Left ventricle myocardium inferior (tissue), 1 donor: ENCODE data around the gene SASH1. TPM values are rescaled to one million over a fixed set of nuclear protein-coding genes. Genes with fewer than 3 reads are reported as not detected.
A peak's percentile ranks its signal among the peaks of the same experiment; 100 is the strongest.

Experiments used
- DNase-seq: peaks from one replicate; pipeline ENCODE4 v3.0.0-alpha.2; 2020
- H3K27ac ChIP-seq: fragments of 200-600 bp; replicated peaks from 2 replicates; pipeline ENCODE4 v1.8.0; 2021
- H3K27me3 ChIP-seq: fragments of 200-600 bp; 2 replicates; pipeline ENCODE4 v1.8.0; 2021; ENCODE audit warnings: low read depth
- H3K36me3 ChIP-seq: fragments of 200-600 bp; 2 replicates; pipeline ENCODE4 v1.8.0; 2021
- H3K4me1 ChIP-seq: fragments of 200-600 bp; 2 replicates; pipeline ENCODE4 v1.8.0; 2021
- H3K4me3 ChIP-seq: fragments of 200-600 bp; 2 replicates; pipeline ENCODE4 v1.8.0; 2021; ENCODE audit warnings: mild to moderate bottlenecking, moderate library complexity
- H3K9me3 ChIP-seq: fragments of 200-600 bp; replicated peaks from 2 replicates; pipeline ENCODE4 v1.8.0; 2021
- intact Hi-C: fragments of 100-400 bp; cut with micrococcal nuclease; formaldehyde crosslinking; loops from one replicate; pipeline ENCODE4 v1.11.0; 2022
- total RNA-seq: library from RNA; stranded (reverse); fragmentation: NEBNext Ultra II Directional; extraction: Animal tissue kit (Norgen Biotek cat#: 25700); gene quantifications from one replicate; pipeline ENCODE4 v1.2.1, GENCODE V29; 2021
- TF ChIP-seq, protein P1 (sequence below): fragments of 200-600 bp; IDR thresholded peaks from 2 replicates; pipeline ENCODE4 v1.8.0; 2021; ENCODE audit warnings: antibody characterized with exemption, mild to moderate bottlenecking, borderline replicate concordance
- donor health status: DM: no; HTN: yes; CAD: no; lungs with severe emphysema.

SASH1 gene
- total RNA-seq, 1 donor from 2014 or later, result 22.5 TPM

GRCh38 chr6:148497717-148498116 lies 155.1 kb downstream of the SASH1 start:
- no peaks in the 10 kb centered on the region for H3K36me3 ChIP-seq
- no peaks in the 10 kb centered on the region for H3K9me3 ChIP-seq

DNA sequence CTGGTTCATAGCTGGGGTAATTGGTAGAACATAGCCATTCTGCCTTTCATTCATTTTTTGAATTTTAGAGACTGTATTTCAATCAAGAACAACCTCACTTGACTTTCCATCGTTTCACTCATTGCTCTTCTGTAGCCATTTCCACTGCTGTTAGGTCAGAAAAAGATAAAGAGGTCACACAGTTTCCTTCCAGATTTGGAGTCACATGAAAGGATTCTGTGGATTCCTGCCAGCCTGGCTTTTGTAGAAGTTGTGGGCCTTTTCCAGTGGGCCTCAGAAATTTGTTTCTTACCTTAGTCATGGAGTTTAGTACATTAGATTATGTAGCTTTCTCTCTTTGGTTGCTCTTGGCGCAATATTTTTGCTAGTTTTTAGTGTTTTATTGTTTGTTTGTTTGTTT lies 157.8 kb downstream of the SASH1 start:
- Histone ChIP-seq H3K9me3 (no peaks in the 10 kb centered on the region), H3K27me3 (no peaks in the 10 kb centered on the region), H3K36me3 (no peaks in the 10 kb centered on the region), H3K4me3 (no peak overlapping the region), H3K27ac (peak overlapping the region; percentile 85), H3K4me1 (peaks cover 71% of the 10 kb centered on the region)
- TF ChIP-seq, protein P1, sequence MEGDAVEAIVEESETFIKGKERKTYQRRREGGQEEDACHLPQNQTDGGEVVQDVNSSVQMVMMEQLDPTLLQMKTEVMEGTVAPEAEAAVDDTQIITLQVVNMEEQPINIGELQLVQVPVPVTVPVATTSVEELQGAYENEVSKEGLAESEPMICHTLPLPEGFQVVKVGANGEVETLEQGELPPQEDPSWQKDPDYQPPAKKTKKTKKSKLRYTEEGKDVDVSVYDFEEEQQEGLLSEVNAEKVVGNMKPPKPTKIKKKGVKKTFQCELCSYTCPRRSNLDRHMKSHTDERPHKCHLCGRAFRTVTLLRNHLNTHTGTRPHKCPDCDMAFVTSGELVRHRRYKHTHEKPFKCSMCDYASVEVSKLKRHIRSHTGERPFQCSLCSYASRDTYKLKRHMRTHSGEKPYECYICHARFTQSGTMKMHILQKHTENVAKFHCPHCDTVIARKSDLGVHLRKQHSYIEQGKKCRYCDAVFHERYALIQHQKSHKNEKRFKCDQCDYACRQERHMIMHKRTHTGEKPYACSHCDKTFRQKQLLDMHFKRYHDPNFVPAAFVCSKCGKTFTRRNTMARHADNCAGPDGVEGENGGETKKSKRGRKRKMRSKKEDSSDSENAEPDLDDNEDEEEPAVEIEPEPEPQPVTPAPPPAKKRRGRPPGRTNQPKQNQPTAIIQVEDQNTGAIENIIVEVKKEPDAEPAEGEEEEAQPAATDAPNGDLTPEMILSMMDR, result no peak
- intact Hi-C loops, result no loop called here
- DNase-seq, result no peak

More at GRCh38 chr6:148497717-148498116, 155.1 kb downstream of the SASH1 start:
- TF ChIP-seq, protein P1, result no peak
- H3K27ac ChIP-seq, result peak overlapping the region; percentile 17
- intact Hi-C loops, result no loop called here
- no peaks in the 10 kb centered on the region for H3K27me3 ChIP-seq
- no peak for DNase-seq
- no peak overlapping the region for H3K4me3 ChIP-seq
- H3K4me1 ChIP-seq, result peaks cover 88% of the 10 kb centered on the region

GRCh38 chr6:148501178-148501590 lies 158.5 kb downstream of the SASH1 start:
- no peak for DNase-seq
- Histone ChIP-seq H3K27me3 (no peaks in the 10 kb centered on the region), H3K9me3 (no peaks in the 10 kb centered on the region), H3K36me3 (no peaks in the 10 kb centered on the region), H3K4me3 (no peak overlapping the region), H3K27ac (peak overlapping the region; percentile 85), H3K4me1 (peaks cover 63% of the 10 kb centered on the region)
- TF ChIP-seq, protein P1, result no peak
- intact Hi-C loops, result no loop called here

- Histone ChIP-seq H3K4me3 (no peak overlapping the region), H3K36me3 (no peaks in the 10 kb centered on the region), H3K27me3 (no peaks in the 10 kb centered on the region), H3K9me3 (no peaks in the 10 kb centered on the region), H3K27ac (peak overlapping the region; percentile 85), H3K4me1 (peaks cover 63% of the 10 kb centered on the region)
- intact Hi-C loops, result no loop called here
- no peak for DNase-seq
- TF ChIP-seq, protein P1, result no peak
Measured at GRCh38 chr6:148502083-148502772, 159.6 kb downstream of the SASH1 start.

GRCh38 chr6:148502773-148503135 lies 160.1 kb downstream of the SASH1 start:
- Histone ChIP-seq H3K9me3 (no peaks in the 10 kb centered on the region), H3K27ac (peak overlapping the region; percentile 85), H3K4me1 (peaks cover 63% of the 10 kb centered on the region), H3K4me3 (no peak overlapping the region), H3K27me3 (no peaks in the 10 kb centered on the region), H3K36me3 (no peaks in the 10 kb centered on the region)
- TF ChIP-seq, protein P1, result no peak
- intact Hi-C loops, result no loop called here
- no peak for DNase-seq
